ENCODE measurements around the gene INO80.

The INO80 gene

GRCh38 chr15:40964006-40964405 is 152.1 kb downstream of the INO80 start:
- TF ChIP-seq CTCF (IDR thresholded peaks at IDR 0.05), result no peak

GRCh38 chr15:40963201-40963600 is 152.9 kb downstream of the INO80 start:
- TF ChIP-seq CTCF (IDR thresholded peaks at IDR 0.05), result no peak

GRCh38 chr15:40960925-40961324 is 155.2 kb downstream of the INO80 start:
- TF ChIP-seq CTCF (IDR thresholded peaks at IDR 0.05), result no peak

- no peak for TF ChIP-seq CTCF (IDR thresholded peaks at IDR 0.05)
These were observed 155.8 kb downstream of the INO80 start for GRCh38 chr15:40960151-40960885.

- no peak for TF ChIP-seq CTCF (IDR thresholded peaks at IDR 0.05)
These were observed 156.5 kb downstream of the INO80 start for GRCh38 chr15:40959331-40960141.

GRCh38 chr15:40958723-40959122 is 157.4 kb downstream of the INO80 start:
- TF ChIP-seq CTCF (IDR thresholded peaks at IDR 0.05), result no peak

- TF ChIP-seq CTCF (IDR thresholded peaks at IDR 0.05), result no peak
These were observed 157.9 kb downstream of the INO80 start for GRCh38 chr15:40958146-40958545.

Measured in LNCAP (cell line).